GM19193 (cell line): ENCODE measurements around the gene TAF11L7.
"Not testable (repeated sequence)": the region's sequence is repeated elsewhere in the genome, so short reads cannot be mapped to it uniquely, and the experiment has no call there.

ENCODE experiments used
- POLR2A ChIP-seq: IDR thresholded peaks from 4 replicates; pipeline ENCODE4 v1.6.1; 2011; ENCODE audit not compliant: insufficient read depth, insufficient read length; ENCODE audit errors: extremely low read depth

The TAF11L7 gene

DNA sequence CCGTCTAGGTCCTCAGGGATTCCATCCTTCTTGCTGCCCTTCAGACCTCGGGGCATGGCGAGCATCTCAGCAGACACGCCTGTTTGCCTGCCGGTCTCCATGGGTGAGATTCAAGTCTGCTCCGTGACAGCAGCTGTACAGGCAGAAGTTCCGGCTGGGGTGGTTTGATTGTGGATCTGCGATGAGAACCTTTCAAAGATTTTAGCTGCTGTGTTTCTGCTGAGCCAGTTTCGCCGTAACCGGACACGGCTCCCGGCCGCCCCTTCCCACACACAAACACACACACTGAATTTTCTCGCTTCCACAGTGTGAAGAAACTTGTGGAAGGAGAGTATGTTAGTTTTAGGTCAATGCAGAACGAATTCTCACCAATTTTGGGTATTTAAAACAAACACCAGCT is at the start of gene TAF11L7:
Gene TAF11L7, minus strand, starts transcription at position 101 of the 400 bp plus-strand sequence.
- TF ChIP-seq POLR2A: not testable (repeated sequence)

GRCh38 chr5:17634160-17634559 is 48.6 kb upstream of the TAF11L7 start, which contains the start of gene TAF11L14:
Gene TAF11L14 (plus strand): TSS chr5:17634460.
- no peak for TF ChIP-seq POLR2A

GRCh38 chr5:17631788-17632187 is 46.2 kb upstream of the TAF11L7 start, which contains the start of gene TAF11L13:
Gene TAF11L13 (plus strand): TSS chr5:17632088.
- TF ChIP-seq POLR2A: not testable (repeated sequence)

DNA sequence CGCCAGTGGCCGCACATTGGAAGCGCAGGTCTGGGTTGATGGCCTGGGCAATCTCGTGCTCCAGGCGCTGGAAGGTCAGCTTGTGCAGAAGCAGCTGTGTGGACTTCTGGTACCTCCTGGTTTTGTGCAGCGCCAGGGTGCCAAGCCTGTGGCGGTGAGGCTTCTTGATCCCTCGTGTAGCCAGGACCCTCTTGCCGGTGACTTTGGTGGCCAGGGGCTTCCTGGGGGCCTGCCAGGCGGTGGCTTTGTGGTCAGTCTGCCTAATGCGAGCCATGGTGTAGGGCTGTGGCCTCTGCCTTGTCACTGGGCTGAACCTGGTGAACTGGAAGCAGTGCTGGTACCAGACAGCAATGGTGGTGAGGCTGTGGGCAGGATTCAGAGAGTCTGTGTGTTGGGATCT is 40.1 kb upstream of the TAF11L7 start:
- no peak for TF ChIP-seq POLR2A

DNA sequence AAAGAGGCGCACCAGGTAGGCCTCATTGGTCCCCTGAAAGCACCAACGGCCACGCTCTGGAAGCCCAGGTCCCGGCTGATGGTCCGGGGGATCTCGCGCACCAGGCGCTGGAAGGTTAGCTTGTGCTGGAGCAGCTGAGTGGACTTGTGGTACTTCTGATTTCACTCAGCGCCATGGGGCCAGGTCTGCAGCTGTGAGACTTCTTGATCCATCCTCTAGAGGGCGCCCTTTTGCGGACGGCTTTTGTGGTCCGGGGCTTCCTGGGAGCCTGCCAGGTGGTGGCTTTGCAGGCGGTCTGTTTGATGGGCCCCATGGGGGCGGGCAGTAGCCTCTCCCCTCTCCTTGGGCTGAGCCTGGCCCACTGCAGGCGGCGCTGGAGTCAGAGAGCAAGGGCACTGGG is 35.1 kb upstream of the TAF11L7 start:
- no peak for TF ChIP-seq POLR2A

- TF ChIP-seq POLR2A: no peak
Observed at GRCh38 chr5:17619354-17619753, 33.8 kb upstream of the TAF11L7 start.

DNA sequence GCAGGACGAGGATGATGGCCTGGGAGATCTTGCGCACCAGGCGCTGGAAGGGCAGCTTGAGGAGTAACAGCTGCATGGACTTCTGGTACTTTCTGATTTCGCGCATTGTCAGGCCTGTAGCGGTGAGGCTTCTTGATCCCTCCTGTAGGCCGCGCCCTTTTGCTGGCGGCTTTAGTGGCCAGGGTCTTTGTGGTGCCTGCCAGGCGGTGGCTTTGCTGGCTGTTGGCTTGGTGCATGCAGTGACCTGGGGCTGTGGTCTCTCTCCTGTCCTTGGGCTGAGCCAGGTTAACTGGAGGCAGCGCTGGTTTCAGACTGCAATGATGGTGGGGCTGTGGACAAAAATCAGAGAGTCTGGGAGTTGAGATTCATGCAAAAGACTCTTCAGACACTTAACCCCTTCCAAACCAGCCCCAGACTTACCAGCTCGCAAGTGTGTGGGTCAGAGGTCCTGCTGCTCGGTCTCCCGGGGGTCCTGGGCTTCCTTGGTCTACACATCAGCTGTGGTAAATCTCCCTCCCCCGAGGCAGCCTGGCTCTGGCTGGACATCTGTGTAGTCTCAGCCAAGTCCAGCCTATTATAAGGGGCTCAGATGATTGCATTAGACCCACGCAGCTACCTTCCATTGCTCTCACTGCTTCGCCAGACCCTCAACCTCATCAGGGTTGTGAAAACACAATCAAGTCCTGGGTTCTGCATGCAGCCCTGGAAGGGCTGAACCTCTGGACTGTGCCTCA is 29.5 kb upstream of the TAF11L7 start:
- TF ChIP-seq POLR2A: no peak

GRCh38 chr5:17610092-17610491 is 24.5 kb upstream of the TAF11L7 start, which contains the start of gene TAF11L12:
Gene TAF11L12 (plus strand): TSS chr5:17610392.
- TF ChIP-seq POLR2A: not testable (repeated sequence)

DNA sequence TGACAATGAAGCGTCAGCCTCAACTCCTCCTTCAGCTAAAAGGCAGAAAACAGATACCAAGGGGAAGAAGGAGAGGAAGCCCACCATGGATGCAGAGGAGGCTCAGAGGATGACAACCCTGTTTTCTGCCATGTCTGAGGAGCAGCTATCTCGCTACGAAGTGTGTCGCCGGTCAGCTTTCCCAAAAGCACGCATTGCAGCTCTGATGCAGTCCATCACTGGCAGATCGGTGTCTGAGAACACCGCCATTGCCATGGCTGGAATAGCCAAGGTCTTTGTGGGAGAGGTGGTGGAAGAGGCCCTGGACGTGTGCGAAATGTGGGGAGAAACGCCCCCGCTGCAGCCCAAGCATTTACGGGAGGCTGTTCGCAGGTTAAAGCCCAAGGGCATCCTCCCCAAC is 19.4 kb upstream of the TAF11L7 start:
- no peak for TF ChIP-seq POLR2A

GRCh38 chr5:17603880-17604279 is 18.3 kb upstream of the TAF11L7 start, which contains the start of gene TAF11L11:
Gene TAF11L11 (plus strand): TSS chr5:17604183.
- TF ChIP-seq POLR2A: not testable (repeated sequence)

GRCh38 chr5:17597728-17598127 is 12.2 kb upstream of the TAF11L7 start, which contains the start of gene TAF11L10:
Gene TAF11L10 (minus strand): TSS chr5:17597828.
- TF ChIP-seq POLR2A: not testable (repeated sequence)

- TF ChIP-seq POLR2A: not testable (repeated sequence)
Observed at GRCh38 chr5:17594255-17594654, 8.7 kb upstream of the TAF11L7 start, which contains the start of gene TAF11L9. Gene TAF11L9 (minus strand): TSS chr5:17594394.

- TF ChIP-seq POLR2A: not testable (repeated sequence)
Observed at GRCh38 chr5:17590860-17591259, 5.3 kb upstream of the TAF11L7 start, which contains the start of gene TAF11L8. Gene TAF11L8 (minus strand): TSS chr5:17590960.
